Measurements from ENCODE around the gene LRRC36.
A peak's percentile ranks its signal among the peaks of the same experiment; 100 is the strongest.
"Not testable (repeated sequence)": the region's sequence is repeated elsewhere in the genome, so short reads cannot be mapped to it uniquely, and the experiment has no call there.

Gene LRRC36

GRCh38 chr16:67370661-67371060 lies 44.0 kb downstream of the LRRC36 start:
- no peaks in the 10 kb centered on the region for H3K9me3 ChIP-seq (ENCODE audit: control insufficient read depth in 2 of 2, low read length in 2 of 2)
- H3K27me3 ChIP-seq (ENCODE audit: control insufficient read depth in 2 of 2, insufficient read depth in 2 of 2, low read length in 2 of 2): no peaks in the 10 kb centered on the region
- H3K27ac ChIP-seq (ENCODE audit: low read depth in 2 of 2, low read length in 2 of 2): peak overlapping the region; percentile 66 to 67
- no peak overlapping the region for H3K4me3 ChIP-seq (ENCODE audit: low read length in 2 of 2)
- H3K4me1 ChIP-seq (ENCODE audit: control insufficient read depth in 2 of 2, insufficient read depth in 2 of 2, low read length in 2 of 2): peaks cover 2 to 11% of the 10 kb centered on the region in 2 donors
- no peak overlapping the region for H3K9ac ChIP-seq (ENCODE audit: low read depth in 1 of 2, low read length in 2 of 2)
- no peaks in the 10 kb centered on the region for H3K36me3 ChIP-seq (ENCODE audit: control insufficient read depth in 2 of 2, insufficient read depth in 2 of 2, low read length in 2 of 2)

GRCh38 chr16:67372664-67373063 lies 46.0 kb downstream of the LRRC36 start:
- H3K36me3 ChIP-seq (ENCODE audit: control insufficient read depth in 2 of 2, insufficient read depth in 2 of 2, low read length in 2 of 2): no peaks in the 10 kb centered on the region
- H3K27me3 ChIP-seq (ENCODE audit: control insufficient read depth in 2 of 2, insufficient read depth in 2 of 2, low read length in 2 of 2): no peaks in the 10 kb centered on the region
- no peak overlapping the region for H3K4me3 ChIP-seq (ENCODE audit: low read length in 2 of 2)
- no peaks in the 10 kb centered on the region for H3K9me3 ChIP-seq (ENCODE audit: control insufficient read depth in 2 of 2, low read length in 2 of 2)
- no peak overlapping the region for H3K9ac ChIP-seq (ENCODE audit: low read depth in 1 of 2, low read length in 2 of 2)
- H3K4me1 ChIP-seq (ENCODE audit: control insufficient read depth in 2 of 2, insufficient read depth in 2 of 2, low read length in 2 of 2): peaks cover 2 to 11% of the 10 kb centered on the region in 2 donors
- no peak overlapping the region for H3K27ac ChIP-seq (ENCODE audit: low read depth in 2 of 2, low read length in 2 of 2)

DNA sequence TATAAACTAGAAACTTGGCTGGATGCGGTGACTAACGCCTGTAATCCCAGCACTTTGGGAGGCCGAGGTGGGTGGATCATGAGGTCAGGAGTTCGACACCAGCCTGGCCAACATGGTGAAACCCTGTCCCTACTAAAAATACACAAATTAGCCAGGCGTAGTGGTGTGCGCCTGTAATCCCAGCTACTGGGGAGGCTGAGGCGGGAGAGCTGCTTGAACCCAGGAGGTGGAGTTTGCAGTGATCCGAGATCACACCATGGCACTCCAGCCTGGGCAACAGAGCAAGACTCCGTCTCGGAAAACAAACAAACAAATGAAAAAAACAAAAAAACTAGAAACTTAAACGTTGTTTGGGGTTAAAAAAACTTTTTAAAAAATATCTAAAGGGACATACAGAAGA lies 49.4 kb downstream of the LRRC36 start:
- not testable (repeated sequence) for H3K4me1 ChIP-seq (ENCODE audit: control insufficient read depth in 2 of 2, insufficient read depth in 2 of 2, low read length in 2 of 2); H3K9ac ChIP-seq (ENCODE audit: low read depth in 1 of 2, low read length in 2 of 2); H3K27ac ChIP-seq (ENCODE audit: low read depth in 2 of 2, low read length in 2 of 2); H3K9me3 ChIP-seq (ENCODE audit: control insufficient read depth in 2 of 2, low read length in 2 of 2); H3K36me3 ChIP-seq (ENCODE audit: control insufficient read depth in 2 of 2, insufficient read depth in 2 of 2, low read length in 2 of 2); H3K27me3 ChIP-seq (ENCODE audit: control insufficient read depth in 2 of 2, insufficient read depth in 2 of 2, low read length in 2 of 2); H3K4me3 ChIP-seq (ENCODE audit: low read length in 2 of 2)

DNA sequence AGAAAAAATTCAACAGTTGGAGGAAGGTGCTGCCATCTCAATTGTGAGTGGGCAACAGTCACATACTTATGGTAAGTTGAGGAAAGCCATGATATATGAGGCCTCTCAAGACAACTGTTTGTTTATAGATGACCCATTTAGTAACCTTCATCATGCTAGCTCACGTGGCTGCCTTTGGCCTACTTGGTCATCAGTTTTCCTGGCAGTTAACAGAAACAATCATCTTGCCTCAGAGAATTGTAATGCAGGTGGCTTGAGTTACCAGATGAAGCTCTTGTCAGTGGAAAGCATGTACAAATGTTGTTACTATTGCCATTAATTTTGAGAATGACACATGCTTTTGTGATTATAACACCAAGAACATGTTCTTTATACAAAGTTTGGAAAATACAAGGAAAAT lies 52.0 kb downstream of the LRRC36 start:
- Histone ChIP-seq H3K36me3 (ENCODE audit: control insufficient read depth in 2 of 2, insufficient read depth in 2 of 2, low read length in 2 of 2) (no peaks in the 10 kb centered on the region), H3K27me3 (ENCODE audit: control insufficient read depth in 2 of 2, insufficient read depth in 2 of 2, low read length in 2 of 2) (no peaks in the 10 kb centered on the region), H3K27ac (ENCODE audit: low read depth in 2 of 2, low read length in 2 of 2) (no peak overlapping the region), H3K4me3 (ENCODE audit: low read length in 2 of 2) (no peak overlapping the region), H3K9me3 (ENCODE audit: control insufficient read depth in 2 of 2, low read length in 2 of 2) (no peaks in the 10 kb centered on the region), H3K4me1 (ENCODE audit: control insufficient read depth in 2 of 2, insufficient read depth in 2 of 2, low read length in 2 of 2) (no peaks in the 10 kb centered on the region), H3K9ac (ENCODE audit: low read depth in 1 of 2, low read length in 2 of 2) (no peak overlapping the region)

GRCh38 chr16:67383284-67383683 lies 56.7 kb downstream of the LRRC36 start:
- Histone ChIP-seq H3K4me3 (ENCODE audit: low read length in 2 of 2) (no peak overlapping the region), H3K27ac (ENCODE audit: low read depth in 2 of 2, low read length in 2 of 2) (no peak overlapping the region), H3K9me3 (ENCODE audit: control insufficient read depth in 2 of 2, low read length in 2 of 2) (no peaks in the 10 kb centered on the region), H3K9ac (ENCODE audit: low read depth in 1 of 2, low read length in 2 of 2) (no peak overlapping the region), H3K27me3 (ENCODE audit: control insufficient read depth in 2 of 2, insufficient read depth in 2 of 2, low read length in 2 of 2) (no peaks in the 10 kb centered on the region), H3K36me3 (ENCODE audit: control insufficient read depth in 2 of 2, insufficient read depth in 2 of 2, low read length in 2 of 2) (no peaks in the 10 kb centered on the region), H3K4me1 (ENCODE audit: control insufficient read depth in 2 of 2, insufficient read depth in 2 of 2, low read length in 2 of 2) (no peaks in the 10 kb centered on the region)

DNA sequence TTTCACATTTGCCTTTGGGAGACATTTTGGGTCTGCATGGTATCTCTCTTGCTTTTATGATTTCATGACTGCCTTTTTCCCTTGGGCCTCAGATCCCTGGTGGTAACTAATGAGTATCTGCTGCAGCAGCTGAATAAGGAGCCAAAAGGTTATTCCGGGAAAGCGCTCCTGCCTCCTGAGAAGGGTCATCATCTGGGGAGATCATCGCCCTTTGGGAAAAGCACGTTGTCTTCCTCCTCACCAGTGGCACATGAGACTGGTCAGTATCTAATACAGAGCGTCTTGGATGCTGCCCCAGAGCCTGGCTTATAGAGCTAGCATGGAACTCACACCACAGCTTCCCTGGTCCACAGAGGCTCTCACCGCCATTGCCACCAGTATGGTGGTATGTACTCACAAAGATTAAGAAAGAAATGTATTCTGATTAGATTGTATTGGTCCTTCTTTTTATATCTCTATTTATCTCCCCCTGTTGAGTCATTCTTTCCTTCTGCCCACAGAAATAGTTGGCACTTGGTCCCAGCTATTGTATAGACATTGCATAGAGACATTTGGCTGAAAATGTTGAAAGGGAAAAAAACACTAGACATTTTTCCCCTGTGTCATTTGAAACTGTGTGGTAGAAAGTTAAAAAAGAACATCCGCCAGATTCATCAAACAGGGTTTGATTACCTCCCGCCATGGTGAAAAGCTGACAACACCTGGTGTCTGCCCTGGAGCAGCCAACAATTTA lies 58.3 kb downstream of the LRRC36 start:
- Histone ChIP-seq H3K27me3 (ENCODE audit: control insufficient read depth in 2 of 2, insufficient read depth in 2 of 2, low read length in 2 of 2) (no peaks in the 10 kb centered on the region), H3K4me3 (ENCODE audit: low read length in 2 of 2) (no peak overlapping the region), H3K9ac (ENCODE audit: low read depth in 1 of 2, low read length in 2 of 2) (no peak overlapping the region), H3K9me3 (ENCODE audit: control insufficient read depth in 2 of 2, low read length in 2 of 2) (no peaks in the 10 kb centered on the region), H3K4me1 (ENCODE audit: control insufficient read depth in 2 of 2, insufficient read depth in 2 of 2, low read length in 2 of 2) (peaks cover 0 to 3% of the 10 kb centered on the region in 2 donors), H3K27ac (ENCODE audit: low read depth in 2 of 2, low read length in 2 of 2) (no peak overlapping the region), H3K36me3 (ENCODE audit: control insufficient read depth in 2 of 2, insufficient read depth in 2 of 2, low read length in 2 of 2) (no peaks in the 10 kb centered on the region)

GRCh38 chr16:67386861-67387455 lies 60.3 kb downstream of the LRRC36 start:
- Histone ChIP-seq H3K4me3 (ENCODE audit: low read length in 2 of 2) (no peak overlapping the region), H3K9ac (ENCODE audit: low read depth in 1 of 2, low read length in 2 of 2) (no peak overlapping the region), H3K27me3 (ENCODE audit: control insufficient read depth in 2 of 2, insufficient read depth in 2 of 2, low read length in 2 of 2) (no peaks in the 10 kb centered on the region), H3K36me3 (ENCODE audit: control insufficient read depth in 2 of 2, insufficient read depth in 2 of 2, low read length in 2 of 2) (no peaks in the 10 kb centered on the region), H3K27ac (ENCODE audit: low read depth in 2 of 2, low read length in 2 of 2) (no peak overlapping the region), H3K9me3 (ENCODE audit: control insufficient read depth in 2 of 2, low read length in 2 of 2) (no peaks in the 10 kb centered on the region), H3K4me1 (ENCODE audit: control insufficient read depth in 2 of 2, insufficient read depth in 2 of 2, low read length in 2 of 2) (peaks cover 7 to 9% of the 10 kb centered on the region in 2 donors)

- Histone ChIP-seq H3K9me3 (ENCODE audit: control insufficient read depth in 2 of 2, low read length in 2 of 2) (no peaks in the 10 kb centered on the region), H3K4me1 (ENCODE audit: control insufficient read depth in 2 of 2, insufficient read depth in 2 of 2, low read length in 2 of 2) (peaks cover 14 to 15% of the 10 kb centered on the region in 2 donors), H3K9ac (ENCODE audit: low read depth in 1 of 2, low read length in 2 of 2) (no peak overlapping the region), H3K36me3 (ENCODE audit: control insufficient read depth in 2 of 2, insufficient read depth in 2 of 2, low read length in 2 of 2) (no peaks in the 10 kb centered on the region), H3K27ac (ENCODE audit: low read depth in 2 of 2, low read length in 2 of 2) (no peak overlapping the region), H3K27me3 (ENCODE audit: control insufficient read depth in 2 of 2, insufficient read depth in 2 of 2, low read length in 2 of 2) (no peaks in the 10 kb centered on the region), H3K4me3 (ENCODE audit: low read length in 2 of 2) (no peak overlapping the region)
Measured at GRCh38 chr16:67387479-67388079, 61.0 kb downstream of the LRRC36 start.

DNA sequence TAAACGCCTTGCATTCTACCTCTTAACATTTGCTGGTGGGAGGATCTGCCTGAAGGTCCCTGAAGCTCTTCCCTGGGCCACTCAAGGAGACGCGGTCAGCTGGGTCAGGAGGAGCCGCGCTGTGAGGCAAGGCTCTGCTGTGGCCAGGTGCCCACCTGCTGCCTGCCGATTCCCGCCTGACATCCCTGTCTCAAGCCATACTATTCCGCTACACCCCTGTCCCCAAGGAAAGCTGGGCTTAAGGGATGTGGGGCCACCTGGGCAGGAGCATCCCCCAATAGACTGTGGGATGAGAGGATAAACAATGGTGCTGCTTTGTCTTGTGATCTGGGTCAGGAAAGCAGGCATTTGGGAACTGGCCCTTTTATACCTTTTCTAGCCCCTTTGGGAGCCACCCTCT lies 61.6 kb downstream of the LRRC36 start:
- Histone ChIP-seq H3K27me3 (ENCODE audit: control insufficient read depth in 2 of 2, insufficient read depth in 2 of 2, low read length in 2 of 2) (no peaks in the 10 kb centered on the region), H3K9me3 (ENCODE audit: control insufficient read depth in 2 of 2, low read length in 2 of 2) (no peaks in the 10 kb centered on the region), H3K4me3 (ENCODE audit: low read length in 2 of 2) (no peak overlapping the region), H3K9ac (ENCODE audit: low read depth in 1 of 2, low read length in 2 of 2) (no peak overlapping the region), H3K36me3 (ENCODE audit: control insufficient read depth in 2 of 2, insufficient read depth in 2 of 2, low read length in 2 of 2) (no peaks in the 10 kb centered on the region), H3K4me1 (ENCODE audit: control insufficient read depth in 2 of 2, insufficient read depth in 2 of 2, low read length in 2 of 2) (peaks cover 20 to 21% of the 10 kb centered on the region in 2 donors), H3K27ac (ENCODE audit: low read depth in 2 of 2, low read length in 2 of 2) (no peak overlapping the region)

DNA sequence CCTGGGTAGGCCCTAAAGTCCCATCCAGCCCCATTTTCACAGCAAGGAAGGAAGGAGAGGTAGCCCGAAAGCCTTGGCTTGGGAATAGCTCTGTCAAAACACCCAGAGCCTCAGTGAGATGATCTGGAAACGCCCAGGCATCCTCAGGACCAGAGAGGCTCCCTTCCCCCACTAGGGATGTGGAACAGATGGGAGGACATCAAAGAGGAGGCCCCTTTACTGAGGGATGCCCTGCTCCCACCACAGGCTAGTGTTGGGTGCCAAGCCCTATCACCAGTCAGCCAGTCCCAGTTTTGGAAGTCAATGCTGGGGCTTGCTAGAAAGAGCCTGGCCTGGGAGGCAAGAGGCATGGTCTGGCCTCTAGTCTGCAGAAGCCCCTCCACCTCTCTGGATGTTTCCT lies 62.0 kb downstream of the LRRC36 start:
- Histone ChIP-seq H3K4me1 (ENCODE audit: control insufficient read depth in 2 of 2, insufficient read depth in 2 of 2, low read length in 2 of 2) (peaks cover 21 to 22% of the 10 kb centered on the region in 2 donors), H3K36me3 (ENCODE audit: control insufficient read depth in 2 of 2, insufficient read depth in 2 of 2, low read length in 2 of 2) (no peaks in the 10 kb centered on the region), H3K27ac (ENCODE audit: low read depth in 2 of 2, low read length in 2 of 2) (no peak overlapping the region), H3K27me3 (ENCODE audit: control insufficient read depth in 2 of 2, insufficient read depth in 2 of 2, low read length in 2 of 2) (no peaks in the 10 kb centered on the region), H3K4me3 (ENCODE audit: low read length in 2 of 2) (no peak overlapping the region), H3K9ac (ENCODE audit: low read depth in 1 of 2, low read length in 2 of 2) (no peak overlapping the region), H3K9me3 (ENCODE audit: control insufficient read depth in 2 of 2, low read length in 2 of 2) (no peaks in the 10 kb centered on the region)
